GM12878 (cell line): ENCODE data around the gene SCMH1. TPM values are rescaled to one million over a fixed set of nuclear protein-coding genes. Genes with fewer than 3 reads are reported as not detected.

Source experiments
- ATAC-seq: fragments of 200-7000 bp; cut with Tn5 transposase; 3 replicates; pipeline ENCODE4 v1.9.1; 2020; ENCODE audit warnings: mild to moderate bottlenecking, moderate library complexity
- BruUV-seq: library from RNA; stranded (reverse); fragments of 400-500 nt; replicated peaks from 2 replicates; lab custom pipeline; 2021; lab: Mats Ljungman, UMichigan
- CTCF ChIA-PET: fragments of 300-600 bp; sonication (Branson Sonifier 250); formaldehyde crosslinking; extraction: SDS; loops from one replicate; lab custom pipeline; 2021; ENCODE audit warnings: inconsistent platforms; lab: Yijun Ruan, JAX
- POLR2A ChIA-PET: fragments of 350-600 bp; formaldehyde crosslinking; extraction: SDS; loops from one replicate; lab custom pipeline; 2021; ENCODE audit warnings: inconsistent platforms; lab: Charles Lee
- RAD21 ChIA-PET: fragments of 300-600 bp; sonication (Branson Sonifier 250); formaldehyde crosslinking; loops from one replicate; lab custom pipeline; 2023; ENCODE audit warnings: antibody characterized with exemption; ENCODE audit not compliant: unreplicated experiment; lab: Charles Lee
- SMC1A ChIA-PET: fragments of 300-600 bp; sonication (Branson Sonifier 250); formaldehyde crosslinking; loops from one replicate; lab custom pipeline; 2023; ENCODE audit not compliant: unreplicated experiment, uncharacterized antibody; lab: Charles Lee
- DNase-seq: peaks from one replicate; pipeline ENCODE4 v3.0.0-alpha.2; 2011; ENCODE audit warnings: low read depth, low spot score
- FAIRE-seq: peaks from 3 replicates; lab custom pipeline; 2011; peaks lifted over from hg19 to GRCh38; lab: Jason Lieb, UNC
- H2AFZ ChIP-seq: 2 replicates; pipeline ENCODE4 v1.6.0; 2011; ENCODE audit warnings: low read depth, low read length, control low read depth; ENCODE audit not compliant: control insufficient read depth
- H3K27ac ChIP-seq: 2 replicates; pipeline ENCODE4 v1.5.1; 2011; ENCODE audit warnings: control low read depth; ENCODE audit not compliant: control insufficient read depth, insufficient read depth
- H3K27me3 ChIP-seq, 2 experiments: replicated peaks in 1 of 2; 2 replicates each; pipeline versions ENCODE4 v1.6.0 to v1.6.1; 2011; ENCODE audit warnings: low read length in 1 of 2; ENCODE audit not compliant: control insufficient read depth in 2 of 2, insufficient read depth in 2 of 2
- H3K36me3 ChIP-seq, 2 experiments: 2 replicates each; pipeline ENCODE4 v1.5.1; 2011; ENCODE audit warnings: low read length in 1 of 2; ENCODE audit not compliant: control insufficient read depth in 2 of 2, insufficient read depth in 2 of 2
- H3K4me1 ChIP-seq: 2 replicates; pipeline ENCODE4 v1.6.1; 2011; ENCODE audit warnings: mild to moderate bottlenecking, low read length, moderate library complexity, mixed read lengths; ENCODE audit not compliant: control insufficient read depth, insufficient read depth
- H3K4me2 ChIP-seq: 2 replicates; pipeline ENCODE4 v1.6.0; 2011; ENCODE audit warnings: control low read depth; ENCODE audit not compliant: control insufficient read depth, insufficient read depth
- H3K4me3 ChIP-seq: fragments of 200-600 bp; sonication (generic); 2 replicates; pipeline ENCODE4 v1.5.1; 2016
- H3K79me2 ChIP-seq: 2 replicates; pipeline ENCODE4 v1.6.0; 2011; ENCODE audit warnings: low read length; ENCODE audit not compliant: control insufficient read depth, insufficient read depth
- H3K9ac ChIP-seq: 2 replicates; pipeline ENCODE4 v1.8.0; 2011; ENCODE audit warnings: low read length, control low read depth, mixed read lengths; ENCODE audit not compliant: control insufficient read depth, insufficient read depth
- H3K9me3 ChIP-seq: replicated peaks from 3 replicates; pipeline ENCODE4 v1.5.1; 2011; ENCODE audit warnings: mild to moderate bottlenecking, low read length; ENCODE audit not compliant: control insufficient read depth, insufficient read depth
- H4K20me1 ChIP-seq: 2 replicates; pipeline ENCODE4 v1.6.0; 2011; ENCODE audit not compliant: control insufficient read depth, insufficient read depth
- BACH1 ChIP-seq: fragments of 450-650 bp; IDR thresholded peaks from 2 replicates; pipeline ENCODE4 v1.6.1; 2017; ENCODE audit warnings: mild to moderate bottlenecking, borderline replicate concordance
- CBX3 ChIP-seq: fragments of 200-600 bp; sonication (generic); IDR thresholded peaks from 2 replicates; pipeline ENCODE4 v1.6.1; 2016; ENCODE audit warnings: low read depth, borderline replicate concordance
- DPF2 ChIP-seq: fragments of 450-650 bp; IDR thresholded peaks from 2 replicates; pipeline ENCODE4 v1.6.1; 2017; ENCODE audit warnings: mild to moderate bottlenecking
- E2F4 ChIP-seq: IDR thresholded peaks from 2 replicates; pipeline ENCODE4 v1.6.1; 2012; ENCODE audit warnings: low read depth, low read length, improper control_type of control experiment
- E2F8 ChIP-seq: fragments of 450-650 bp; IDR thresholded peaks from 2 replicates; pipeline ENCODE4 v1.6.1; 2018; ENCODE audit warnings: mild to moderate bottlenecking, low read depth, moderate library complexity; ENCODE audit not compliant: partially characterized antibody
- ESRRA ChIP-seq: IDR thresholded peaks from 2 replicates; pipeline ENCODE4 v1.6.1; 2012; ENCODE audit warnings: mild to moderate bottlenecking, low read length, improper control_type of control experiment
- IRF5 ChIP-seq: fragments of 450-650 bp; IDR thresholded peaks from 2 replicates; pipeline ENCODE4 v1.6.1; 2017; ENCODE audit warnings: borderline replicate concordance
- JUND ChIP-seq: IDR thresholded peaks from 2 replicates; pipeline ENCODE4 v1.6.1; 2012; ENCODE audit warnings: low read depth, mild to moderate bottlenecking, low read length, improper control_type of control experiment, moderate library complexity
- MEF2B ChIP-seq: fragments of 450-650 bp; IDR thresholded peaks from 2 replicates; pipeline ENCODE4 v1.6.1; 2018; ENCODE audit warnings: mild to moderate bottlenecking, moderate library complexity; ENCODE audit not compliant: partially characterized antibody, poor library complexity, severe bottlenecking
- NFXL1 ChIP-seq: fragments of 450-650 bp; IDR thresholded peaks from 2 replicates; pipeline ENCODE4 v1.6.1; 2017; ENCODE audit warnings: antibody characterized with exemption, mild to moderate bottlenecking, borderline replicate concordance
- NR2F1 ChIP-seq: fragments of 450-650 bp; conservative IDR thresholded peaks from 2 replicates; pipeline ENCODE4 v1.6.1; 2017; ENCODE audit warnings: mild to moderate bottlenecking
- RAD21 ChIP-seq: IDR thresholded peaks from 2 replicates; pipeline ENCODE4 v1.6.1; 2011; ENCODE audit warnings: mild to moderate bottlenecking, low read depth, low read length, moderate library complexity; ENCODE audit not compliant: insufficient read depth
- RUNX3 ChIP-seq: IDR thresholded peaks from 2 replicates; pipeline ENCODE4 v1.6.1; 2012; ENCODE audit warnings: low read length, inconsistent platforms
- SIX5 ChIP-seq: IDR thresholded peaks from 2 replicates; pipeline ENCODE4 v1.6.1; 2011; ENCODE audit warnings: mild to moderate bottlenecking, low read depth, low read length, moderate library complexity; ENCODE audit not compliant: severe bottlenecking
- SKIL ChIP-seq: fragments of 450-650 bp; IDR thresholded peaks from 2 replicates; pipeline ENCODE4 v1.6.1; 2017; ENCODE audit warnings: mild to moderate bottlenecking, low read depth, inconsistent platforms; ENCODE audit not compliant: poor library complexity, severe bottlenecking
- SMAD1 ChIP-seq: fragments of 450-650 bp; IDR thresholded peaks from 2 replicates; pipeline ENCODE4 v1.6.1; 2018; ENCODE audit warnings: mild to moderate bottlenecking, low read depth; ENCODE audit not compliant: partially characterized antibody
- WGBS: methylation state at CpG from one replicate; pipeline ENCODE4 v1.1.6; 2016; ENCODE audit warnings: low lambda C conversion rate; ENCODE audit not compliant: insufficient replicate concordance, insufficient coverage; ENCODE audit errors: missing lambda C conversion rate; 5-methylcytosine and 5-hydroxymethylcytosine counted together
- in situ Hi-C: fragments of 300-500 bp; cut with MboI; formaldehyde crosslinking; loops from 9 replicates; pipeline ENCODE4 v1.14.3; 2018; ENCODE audit warnings: mixed read lengths
- intact Hi-C: fragments of 100-400 bp; cut with micrococcal nuclease; formaldehyde crosslinking; loops from one replicate; pipeline ENCODE4 v1.14.2; 2022; ENCODE audit not compliant: unreplicated experiment
- polyA plus RNA-seq, 11 experiments: library from polyadenylated mRNA; depleted of rRNA in 4 of 11; unstranded in 6 of 11; stranded (reverse) in 5 of 11; fragments of >200 nt; fragmentation: Nextera tagmentation in 4 of 11; fragmentation: Illumina TruSeq in 1 of 11; extraction: Ambion mirVana in 4 of 11; extraction: Trizol in 1 of 11; gene quantifications; 1 replicate in 1 of 11; 2 replicates in 10 of 11; pipeline versions ENCODE4 v1.2.1 to v1.2.3, GENCODE V29; 2011 to 2016; ENCODE audit warnings: inconsistent platforms in 2 of 11, missing spikeins in 2 of 11, low read depth in 1 of 11
- total RNA-seq, 4 experiments: library from RNA; depleted of rRNA in 3 of 4; stranded (reverse); fragments of >200 nt in 3 of 4; fragmentation: Illumina TruSeq in 1 of 4; extraction: Trizol in 1 of 4; gene quantifications; 2 replicates each; pipeline versions ENCODE4 v1.2.1 to v1.2.3, GENCODE V29; 2013 to 2021

SCMH1 gene
- total and polyA plus RNA-seq, 10 of the 15 experiments (the other 5 are each of a cell fraction or from before 2014, with no cell fraction given): 7.5 to 44.1 (median 27.8) TPM

- H3K4me2 ChIP-seq: no peak overlapping the region
- H3K79me2 ChIP-seq: no peaks in the 10 kb centered on the region
- H3K27ac ChIP-seq: no peak overlapping the region
- H3K9me3 ChIP-seq: no peaks in the 10 kb centered on the region
- no peak overlapping the region for H3K9ac ChIP-seq
- no peak for DNase-seq
- H3K36me3 ChIP-seq: no peaks in the 10 kb centered on the region
- POLR2A ChIA-PET: no interaction called here
- no peak for FAIRE-seq
- in situ Hi-C loops: no loop called here
- ATAC-seq: no peak
- no TSS peak for BruUV-seq
- no peak overlapping the region for H2AFZ ChIP-seq
- no peaks in the 10 kb centered on the region for H4K20me1 ChIP-seq
- no peaks in the 10 kb centered on the region for H3K4me1 ChIP-seq
- RAD21 ChIA-PET: no interaction called here
- SMC1A ChIA-PET: no interaction called here
- intact Hi-C loops: no loop called here
- TF ChIP-seq ESRRA (no peak), NR2F1 (no peak), BACH1 (no peak), JUND (no peak), SIX5 (no peak), RAD21 (no peak), SMAD1 (no peak), CBX3 (no peak), IRF5 (no peak), E2F4 (no peak), E2F8 (no peak), SKIL (no peak), DPF2 (no peak), NFXL1 (no peak), MEF2B (no peak), RUNX3 (no peak)
- 41% methylated on average over 5 of the region's 5 CpGs for WGBS
- peaks cover 0 to 1% of the 10 kb centered on the region in 2 experiments; a peak in 2 of 4 replicates for H3K27me3 ChIP-seq
- no peak overlapping the region for H3K4me3 ChIP-seq
- CTCF ChIA-PET: interaction anchor here (1.1 kb wide), 1 partner anchor 9 kb away, joined by 5 read pairs; no protein-coding TSS in a partner anchor
These were observed 49.1 kb upstream of the SCMH1 start for GRCh38 chr1:41291195-41291594.
